Uterus (tissue), 4 donors: ENCODE data around the gene ERVFRD-1. TPM values are rescaled to one million over a fixed set of nuclear protein-coding genes. Genes with fewer than 3 reads are reported as not detected.

Source experiments
- DNase-seq, 2 donors: peaks; one replicate each; pipeline ENCODE4 v3.0.0-alpha.2; 2019 to 2020
- H3K27ac ChIP-seq, 2 donors: fragments of 200-600 bp; sonication (generic); 1 replicate in 1 of 2; 2 replicates in 1 of 2; pipeline ENCODE4 v1.5.1; 2016 to 2018
- H3K27me3 ChIP-seq, 2 donors: fragments of 200-600 bp; sonication (generic); one replicate each; pipeline ENCODE4 v1.5.1; 2018 to 2019; ENCODE audit warnings: control low read depth in 1 of 2
- H3K36me3 ChIP-seq, 2 donors: fragments of 200-600 bp; sonication (generic); one replicate each; pipeline ENCODE4 v1.5.1; 2019; ENCODE audit warnings: control low read depth in 1 of 2
- H3K4me1 ChIP-seq, 2 donors: fragments of 200-600 bp; sonication (generic); one replicate each; pipeline ENCODE4 v1.5.1; 2018 to 2019; ENCODE audit warnings: control low read depth in 1 of 2
- H3K4me3 ChIP-seq, 2 donors: fragments of 200-600 bp; sonication (generic); 1 replicate in 1 of 2; 2 replicates in 1 of 2; pipeline ENCODE4 v1.5.1; 2018 to 2019; ENCODE audit warnings: mild to moderate bottlenecking in 1 of 2
- H3K9me3 ChIP-seq, 2 donors: fragments of 200-600 bp; sonication (generic); one replicate each; pipeline ENCODE4 v1.5.1; 2019; ENCODE audit warnings: control low read depth in 1 of 2
- CTCF ChIP-seq, 4 experiments: fragments of 200-600 bp in 2 of 4; fragments of 450-650 bp in 2 of 4; sonication (generic) in 2 of 4; IDR thresholded peaks; one replicate each; pipeline ENCODE4 v1.5.1; 2016 to 2019; ENCODE audit warnings: antibody characterized with exemption in 4 of 4, mild to moderate bottlenecking in 2 of 4, moderate library complexity in 1 of 4
- POLR2A ChIP-seq, 2 donors: fragments of 450-650 bp; IDR thresholded peaks; one replicate each; pipeline ENCODE4 v1.6.1; 2016; ENCODE audit warnings: antibody characterized with exemption in 2 of 2, mild to moderate bottlenecking in 1 of 2, moderate library complexity in 1 of 2
- intact Hi-C: fragments of 100-400 bp; cut with DNase I; formaldehyde crosslinking; loops from one replicate; pipeline ENCODE4 v1.15.1; 2023; ENCODE audit warnings: low total_unique reads
- total RNA-seq, 4 donors: library from RNA; depleted of rRNA in 3 of 4; stranded (reverse); fragments of >200 nt in 3 of 4; gene quantifications; one replicate each; pipeline versions ENCODE4 v1.1.0 to v1.2.4, GENCODE V29; 2014 to 2023
- donor health status: DM: yes; HTN: yes; CAD: no.

The ERVFRD-1 gene
- total RNA-seq = under 1 TPM in 2 of 4 donors, not detected in 2; 0.14 to 0.21 TPM

GRCh38 chr6:11110921-11111768, at the start of gene ERVFRD-1:
ERVFRD-1 (minus strand) TSS chr6:11111725; CDS start chr6:11105310, 6,415 bp downstream.
- TF ChIP-seq CTCF (IDR thresholded peaks at IDR 0.05) (no peak), POLR2A (IDR thresholded peaks at IDR 0.05) (no peak)
- DNase-seq = no peak
- H3K36me3 ChIP-seq = no peaks in the 10 kb centered on the region
- no peak within 1 kb of the TSS for H3K27ac ChIP-seq
- no peaks in the 10 kb centered on the region for H3K4me1 ChIP-seq
- H3K9me3 ChIP-seq = no peaks in the 10 kb centered on the region
- no peak within 1 kb of the TSS for H3K4me3 ChIP-seq
- intact Hi-C loops = no loop called here
- no peaks in the 10 kb centered on the region for H3K27me3 ChIP-seq

GRCh38 chr6:11160199-11160598, 48.7 kb upstream of the ERVFRD-1 start:
- intact Hi-C loops = no loop called here
- TF ChIP-seq POLR2A (IDR thresholded peaks at IDR 0.05) = no peak
- no peak for TF ChIP-seq CTCF (IDR thresholded peaks at IDR 0.05)
- H3K9me3 ChIP-seq = no peaks in the 10 kb centered on the region
- no peak overlapping the region for H3K27ac ChIP-seq
- H3K36me3 ChIP-seq = no peaks in the 10 kb centered on the region
- DNase-seq = no peak
- no peak overlapping the region for H3K4me3 ChIP-seq
- H3K27me3 ChIP-seq = no peaks in the 10 kb centered on the region
- no peaks in the 10 kb centered on the region for H3K4me1 ChIP-seq

- Histone ChIP-seq H3K9me3 (no peaks in the 10 kb centered on the region), H3K27ac (no peak overlapping the region), H3K27me3 (no peaks in the 10 kb centered on the region), H3K4me1 (no peaks in the 10 kb centered on the region), H3K4me3 (no peak overlapping the region), H3K36me3 (no peaks in the 10 kb centered on the region)
- no peak for TF ChIP-seq CTCF (IDR thresholded peaks at IDR 0.05)
- TF ChIP-seq POLR2A (IDR thresholded peaks at IDR 0.05) = no peak
- DNase-seq = no peak
- intact Hi-C loops = no loop called here
Observed at GRCh38 chr6:11155589-11155988, 44.1 kb upstream of the ERVFRD-1 start.

GRCh38 chr6:11153447-11153846, 41.9 kb upstream of the ERVFRD-1 start:
- intact Hi-C loops = no loop called here
- no peak for DNase-seq
- Histone ChIP-seq H3K9me3 (no peaks in the 10 kb centered on the region), H3K27ac (no peak overlapping the region), H3K36me3 (no peaks in the 10 kb centered on the region), H3K4me3 (no peak overlapping the region), H3K4me1 (no peaks in the 10 kb centered on the region), H3K27me3 (no peaks in the 10 kb centered on the region)
- no peak for TF ChIP-seq POLR2A (IDR thresholded peaks at IDR 0.05)
- TF ChIP-seq CTCF (IDR thresholded peaks at IDR 0.05) = no peak

- H3K36me3 ChIP-seq = no peaks in the 10 kb centered on the region
- no peak overlapping the region for H3K4me3 ChIP-seq
- H3K27me3 ChIP-seq = no peaks in the 10 kb centered on the region
- TF ChIP-seq POLR2A (IDR thresholded peaks at IDR 0.05) = no peak
- no peaks in the 10 kb centered on the region for H3K4me1 ChIP-seq
- intact Hi-C loops = no loop called here
- H3K27ac ChIP-seq = no peak overlapping the region
- no peak for DNase-seq
- H3K9me3 ChIP-seq = no peaks in the 10 kb centered on the region
Observed at GRCh38 chr6:11152581-11152980, 41.1 kb upstream of the ERVFRD-1 start.
